Transverse colon (tissue), 4 donors: ENCODE data around the gene ADIPOR2. TPM values are rescaled to one million over a fixed set of nuclear protein-coding genes. Genes with fewer than 3 reads are reported as not detected.

Experiments
- DNase-seq: peaks from one replicate; pipeline ENCODE4 v3.0.0-alpha.2; 2019
- H3K27ac ChIP-seq, 4 donors: fragments of 200-600 bp; sonication (generic); 2 replicates each; pipeline ENCODE4 v1.5.1; 2016 to 2018; ENCODE audit warnings: inconsistent platforms in 4 of 4
- H3K27me3 ChIP-seq: fragments of 200-600 bp; sonication (generic); 2 replicates; pipeline ENCODE4 v1.5.1; 2017; ENCODE audit warnings: inconsistent platforms
- H3K36me3 ChIP-seq, 4 donors: fragments of 200-600 bp; sonication (generic); 2 replicates each; pipeline ENCODE4 v1.5.1; 2017 to 2019; ENCODE audit warnings: inconsistent platforms in 4 of 4
- H3K4me1 ChIP-seq, 4 donors: fragments of 200-600 bp; sonication (generic); 2 replicates each; pipeline ENCODE4 v1.5.1; 2017 to 2020; ENCODE audit warnings: inconsistent platforms in 4 of 4
- H3K4me3 ChIP-seq, 4 donors: fragments of 200-600 bp; sonication (generic); 1 replicate in 1 of 4; 2 replicates in 3 of 4; pipeline versions ENCODE4 v1.5.1 to v1.6.1; 2017 to 2019; ENCODE audit warnings: inconsistent platforms in 4 of 4
- H3K9me3 ChIP-seq, 2 donors: fragments of 200-600 bp; sonication (generic); 2 replicates each; pipeline ENCODE4 v1.5.1; 2017 to 2019; ENCODE audit warnings: inconsistent platforms in 2 of 2
- CTCF ChIP-seq, 5 experiments: fragments of 200-600 bp in 3 of 5; fragments of 450-650 bp in 2 of 5; sonication (generic) in 3 of 5; IDR thresholded peaks; 1 replicate in 2 of 5; 2 replicates in 3 of 5; pipeline ENCODE4 v1.5.1; 2016 to 2017; ENCODE audit warnings: antibody characterized with exemption in 5 of 5, inconsistent platforms in 3 of 5, mild to moderate bottlenecking in 2 of 5, moderate library complexity in 1 of 5
- EP300 ChIP-seq: sonication (generic); formaldehyde crosslinking; IDR thresholded peaks from one replicate; pipeline ENCODE4 v1.6.1; 2017; ENCODE audit warnings: antibody characterized with exemption, low read depth
- POLR2A ChIP-seq: fragments of 450-650 bp; IDR thresholded peaks from one replicate; pipeline ENCODE4 v1.6.1; 2016; ENCODE audit warnings: antibody characterized with exemption, mild to moderate bottlenecking, moderate library complexity
- POLR2AphosphoS5 ChIP-seq, 3 donors: sonication (generic); formaldehyde crosslinking; IDR thresholded peaks; one replicate each; pipeline ENCODE4 v1.6.1; 2016; ENCODE audit warnings: antibody characterized with exemption in 3 of 3
- WGBS, 2 donors: methylation state at CpG; one replicate each; pipeline ENCODE4 v1.1.5; 2018; ENCODE audit warnings: low coverage in 1 of 2; 5-methylcytosine and 5-hydroxymethylcytosine counted together
- in situ Hi-C, 4 donors: fragments of 200-750 bp; cut with MboI; loops; one replicate each; pipeline versions ENCODE4 v1.15.0 to v1.15.1; 2017; ENCODE audit warnings: low sequenced_read_pairs in 3 of 4, low pct_ligation_motif_present in 1 of 4, low pct_unique_long_range_greater_than_20kb in 1 of 4
- intact Hi-C: fragments of 100-400 bp; cut with DNase I; formaldehyde crosslinking; loops from one replicate; pipeline ENCODE4 v1.15.1; 2023; ENCODE audit warnings: low total_unique reads
- total RNA-seq, 4 donors: library from RNA; depleted of rRNA; stranded (reverse); fragments of >200 nt; gene quantifications; one replicate each; pipeline ENCODE4 v1.1.0, GENCODE V29; 2016

The ADIPOR2 gene
- total RNA-seq, 4 donors from 2014 or later, result 27.9 to 74.2 (median 52.1) TPM

- peaks cover 0 to 67% (median 22%) of the 10 kb centered on the region in 4 donors for H3K4me1 ChIP-seq
- TF ChIP-seq POLR2AphosphoS5 (IDR thresholded peaks at IDR 0.05) (no peak), CTCF (IDR thresholded peaks at IDR 0.05) (no peak), EP300 (no peak), POLR2A (no peak)
- intact Hi-C loops, result loop anchor here (10.0 kb wide), 1 partner anchor 58 kb away; no protein-coding TSS in a partner anchor
These were observed 5.9 kb downstream of the ADIPOR2 start for GRCh38 chr12:1696800-1697199.

GRCh38 chr12:1697271-1697670 lies 6.4 kb downstream of the ADIPOR2 start:
- H3K9me3 ChIP-seq, result no peaks in the 10 kb centered on the region
- no peaks in the 10 kb centered on the region for H3K36me3 ChIP-seq
- no peak for TF ChIP-seq POLR2AphosphoS5 (IDR thresholded peaks at IDR 0.05)
- no peak for TF ChIP-seq POLR2A
- TF ChIP-seq CTCF (IDR thresholded peaks at IDR 0.05), result no peak
- no peak for TF ChIP-seq EP300
- H3K4me3 ChIP-seq, result no peak overlapping the region
- WGBS, 2 donors, result 67 to 75% methylated on average over 1 to 2 of the region's 2 CpGs
- DNase-seq, result no peak
- no peaks in the 10 kb centered on the region for H3K27me3 ChIP-seq
- intact Hi-C loops (loop anchor here (10.0 kb wide), 1 partner anchor 58 kb away; no protein-coding TSS in a partner anchor), in situ Hi-C loops (no loop called here)
- H3K27ac ChIP-seq, result no peak overlapping the region
- peaks cover 0 to 62% (median 17%) of the 10 kb centered on the region in 4 donors for H3K4me1 ChIP-seq

More at GRCh38 chr12:1696800-1697199, 5.9 kb downstream of the ADIPOR2 start:
- no peak for DNase-seq
- in situ Hi-C loops, result no loop called here
- H3K27me3 ChIP-seq, result no peaks in the 10 kb centered on the region
- no peaks in the 10 kb centered on the region for H3K9me3 ChIP-seq
- H3K4me3 ChIP-seq, result no peak overlapping the region
- no peaks in the 10 kb centered on the region for H3K36me3 ChIP-seq
- H3K27ac ChIP-seq, result no peak overlapping the region

GRCh38 chr12:1698720-1699119 lies 7.8 kb downstream of the ADIPOR2 start:
- 44 to 56% methylated on average over 2 of the region's 2 CpGs for WGBS, 2 donors
- Histone ChIP-seq H3K36me3 (no peaks in the 10 kb centered on the region), H3K9me3 (no peaks in the 10 kb centered on the region), H3K27ac (no peak overlapping the region), H3K4me1 (peaks cover 0 to 56% (median 8%) of the 10 kb centered on the region in 4 donors), H3K4me3 (no peak overlapping the region), H3K27me3 (no peaks in the 10 kb centered on the region)
- intact Hi-C loops (loop anchor here (10.0 kb wide), 1 partner anchor 56 kb away; no protein-coding TSS in a partner anchor), in situ Hi-C loops (no loop called here)
- no peak for TF ChIP-seq EP300
- peak in 1 of 5 experiments; percentile 2 for TF ChIP-seq CTCF (IDR thresholded peaks at IDR 0.05)
- no peak for DNase-seq

- DNase-seq, result no peak
- Histone ChIP-seq H3K27me3 (no peaks in the 10 kb centered on the region), H3K4me3 (no peak overlapping the region), H3K9me3 (no peaks in the 10 kb centered on the region), H3K27ac (no peak overlapping the region), H3K4me1 (peaks cover 0 to 57% (median 16%) of the 10 kb centered on the region in 4 donors), H3K36me3 (no peaks in the 10 kb centered on the region)
- TF ChIP-seq CTCF (IDR thresholded peaks at IDR 0.05) (no peak), POLR2AphosphoS5 (IDR thresholded peaks at IDR 0.05) (no peak), POLR2A (no peak), EP300 (no peak)
- in situ Hi-C loops (no loop called here), intact Hi-C loops (no loop called here)
- WGBS, 2 donors, result 45 to 52% methylated on average over 2 of the region's 2 CpGs
These were observed 11.8 kb downstream of the ADIPOR2 start for GRCh38 chr12:1702713-1703112.
